ENCODE results near the gene PTPN11. TPM values are rescaled to one million over a fixed set of nuclear protein-coding genes. Genes with fewer than 3 reads are reported as not detected.

PTPN11 gene
- total RNA-seq, 2 experiments from 2014 or later = 56.2 to 123 TPM

DNA sequence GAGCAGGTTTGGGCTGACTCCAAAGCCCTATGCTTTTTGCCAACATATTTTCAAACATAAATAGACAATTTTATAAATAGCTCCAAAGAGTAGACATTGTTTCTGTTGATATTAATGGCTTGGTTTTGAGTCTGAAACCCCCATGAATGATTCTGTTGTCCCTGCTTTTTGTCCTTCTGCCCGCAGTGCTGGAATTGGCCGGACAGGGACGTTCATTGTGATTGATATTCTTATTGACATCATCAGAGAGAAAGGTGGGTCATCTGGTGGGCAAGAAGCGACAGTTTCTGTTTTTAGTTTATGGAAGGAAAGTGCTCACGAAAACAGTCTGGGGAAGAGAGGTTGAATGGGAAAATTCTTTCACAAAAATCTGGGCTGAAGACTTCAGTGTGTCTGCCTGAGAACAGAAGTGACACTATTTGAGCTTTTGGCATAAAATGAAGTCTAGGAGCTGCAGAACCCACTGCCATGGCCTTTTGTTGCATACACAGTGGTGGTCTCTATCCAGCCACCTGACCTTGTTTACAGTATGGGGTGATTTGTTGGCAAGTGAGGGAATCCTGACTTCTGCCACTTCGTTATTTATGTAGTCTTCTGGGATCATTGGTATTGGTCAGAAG lies 69.6 kb downstream of the PTPN11 start:
- H2AFZ ChIP-seq (ENCODE audit: low read length) = no peak overlapping the region
- no peak for DNase-seq (ENCODE audit: low spot score)
- H4K20me1 ChIP-seq (ENCODE audit: insufficient read depth, low read length) = no peaks in the 10 kb centered on the region
- H3K9me2 ChIP-seq (ENCODE audit: insufficient read depth, low read length) = no peaks in the 10 kb centered on the region
- CTCF ChIA-PET (ENCODE audit: unreplicated experiment) = no interaction called here
- no peaks in the 10 kb centered on the region for H3K9me3 ChIP-seq (ENCODE audit: low read length)
- no peak for TF ChIP-seq EZH2phosphoT487 (IDR thresholded peaks at IDR 0.05; ENCODE audit: borderline replicate concordance, low read depth, low read length)
- TF ChIP-seq, protein P1, sequence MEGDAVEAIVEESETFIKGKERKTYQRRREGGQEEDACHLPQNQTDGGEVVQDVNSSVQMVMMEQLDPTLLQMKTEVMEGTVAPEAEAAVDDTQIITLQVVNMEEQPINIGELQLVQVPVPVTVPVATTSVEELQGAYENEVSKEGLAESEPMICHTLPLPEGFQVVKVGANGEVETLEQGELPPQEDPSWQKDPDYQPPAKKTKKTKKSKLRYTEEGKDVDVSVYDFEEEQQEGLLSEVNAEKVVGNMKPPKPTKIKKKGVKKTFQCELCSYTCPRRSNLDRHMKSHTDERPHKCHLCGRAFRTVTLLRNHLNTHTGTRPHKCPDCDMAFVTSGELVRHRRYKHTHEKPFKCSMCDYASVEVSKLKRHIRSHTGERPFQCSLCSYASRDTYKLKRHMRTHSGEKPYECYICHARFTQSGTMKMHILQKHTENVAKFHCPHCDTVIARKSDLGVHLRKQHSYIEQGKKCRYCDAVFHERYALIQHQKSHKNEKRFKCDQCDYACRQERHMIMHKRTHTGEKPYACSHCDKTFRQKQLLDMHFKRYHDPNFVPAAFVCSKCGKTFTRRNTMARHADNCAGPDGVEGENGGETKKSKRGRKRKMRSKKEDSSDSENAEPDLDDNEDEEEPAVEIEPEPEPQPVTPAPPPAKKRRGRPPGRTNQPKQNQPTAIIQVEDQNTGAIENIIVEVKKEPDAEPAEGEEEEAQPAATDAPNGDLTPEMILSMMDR (conservative IDR thresholded peaks at IDR 0.05; ENCODE audit: low read length) = no peak
- POLR2A ChIA-PET = no interaction called here
- H3K79me2 ChIP-seq (ENCODE audit: insufficient read depth, low read depth, low read length) = no peaks in the 10 kb centered on the region
- peaks cover 96% of the 10 kb centered on the region for H3K36me3 ChIP-seq (ENCODE audit: insufficient read depth, low read length)
- BruUV-seq (replicated peaks) = no TSS peak
- intact Hi-C loops (cut with micrococcal nuclease; ENCODE audit: unreplicated experiment) = no loop called here
- H3K27ac ChIP-seq (ENCODE audit: low read depth, low read length, poor library complexity, severe bottlenecking) = no peak overlapping the region
- no peaks in the 10 kb centered on the region for H3K4me1 ChIP-seq (ENCODE audit: insufficient read depth, low read length, poor library complexity, severe bottlenecking)
- H3K4me2 ChIP-seq (ENCODE audit: low read length) = no peak overlapping the region
- no peak overlapping the region for H3K4me3 ChIP-seq (ENCODE audit: low read depth, low read length, poor library complexity, severe bottlenecking)

DNA sequence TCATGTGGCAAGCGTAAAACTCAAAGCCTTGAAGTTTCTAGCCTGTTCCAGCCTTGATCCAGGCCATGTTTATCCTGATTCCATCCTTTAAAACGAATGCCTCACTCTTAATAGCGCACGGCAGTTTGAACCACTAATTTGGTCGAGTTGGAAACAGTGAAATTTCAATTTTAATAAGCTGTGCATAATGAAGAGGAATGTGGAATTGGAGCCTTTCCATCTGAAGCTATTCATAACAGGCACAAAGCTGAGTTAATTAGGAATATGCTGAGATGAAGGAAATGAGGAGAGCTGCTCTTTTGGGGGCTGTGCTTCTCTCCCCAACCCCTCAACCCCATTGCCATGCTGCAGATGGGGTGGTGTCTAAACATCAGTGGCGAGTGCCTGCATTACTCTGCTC lies 70.7 kb downstream of the PTPN11 start:
- peaks cover 96% of the 10 kb centered on the region for H3K36me3 ChIP-seq (ENCODE audit: insufficient read depth, low read length)
- TF ChIP-seq EZH2phosphoT487 (IDR thresholded peaks at IDR 0.05; ENCODE audit: borderline replicate concordance, low read depth, low read length) = no peak
- TF ChIP-seq, protein P1 (conservative IDR thresholded peaks at IDR 0.05; ENCODE audit: low read length) = no peak
- ChIA-PET POLR2A (interaction anchor here (1.2 kb wide), 1 partner anchor 11 kb away, joined by 4 read pairs; no protein-coding TSS in a partner anchor), CTCF (ENCODE audit: unreplicated experiment) (no interaction called here)
- H3K79me2 ChIP-seq (ENCODE audit: insufficient read depth, low read depth, low read length) = no peaks in the 10 kb centered on the region
- DNase-seq (ENCODE audit: low spot score) = no peak
- H3K27ac ChIP-seq (ENCODE audit: low read depth, low read length, poor library complexity, severe bottlenecking) = no peak overlapping the region
- H4K20me1 ChIP-seq (ENCODE audit: insufficient read depth, low read length) = no peaks in the 10 kb centered on the region
- H3K9me3 ChIP-seq (ENCODE audit: low read length) = no peaks in the 10 kb centered on the region
- no peak overlapping the region for H3K4me2 ChIP-seq (ENCODE audit: low read length)
- BruUV-seq (replicated peaks) = no TSS peak
- intact Hi-C loops (cut with micrococcal nuclease; ENCODE audit: unreplicated experiment) = no loop called here
- H3K4me3 ChIP-seq (ENCODE audit: low read depth, low read length, poor library complexity, severe bottlenecking) = no peak overlapping the region
- H3K9me2 ChIP-seq (ENCODE audit: insufficient read depth, low read length) = no peaks in the 10 kb centered on the region
- H3K4me1 ChIP-seq (ENCODE audit: insufficient read depth, low read length, poor library complexity, severe bottlenecking) = no peaks in the 10 kb centered on the region
- H2AFZ ChIP-seq (ENCODE audit: low read length) = no peak overlapping the region

DNA sequence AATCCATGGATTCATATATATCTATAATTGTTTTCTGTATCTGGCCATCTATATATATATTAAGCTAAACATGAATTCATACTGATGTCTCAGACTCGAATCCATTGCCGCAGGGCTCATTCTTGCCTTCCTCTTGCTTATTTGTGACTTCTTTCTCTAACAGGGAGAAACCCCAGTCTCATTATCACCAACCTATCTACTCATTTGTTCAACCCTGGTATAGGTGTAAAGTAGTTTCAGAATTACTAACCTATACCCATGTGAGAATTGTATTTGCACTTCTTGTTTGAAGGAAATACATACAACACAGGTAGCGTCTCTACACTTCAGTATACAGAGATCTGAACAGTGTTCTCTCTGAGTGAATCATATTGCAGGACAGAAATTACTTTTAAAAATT lies 77.7 kb downstream of the PTPN11 start:
- Histone ChIP-seq H4K20me1 (ENCODE audit: insufficient read depth, low read length) (no peaks in the 10 kb centered on the region), H3K36me3 (ENCODE audit: insufficient read depth, low read length) (peaks cover 73% of the 10 kb centered on the region), H3K4me2 (ENCODE audit: low read length) (no peak overlapping the region), H3K4me1 (ENCODE audit: insufficient read depth, low read length, poor library complexity, severe bottlenecking) (no peaks in the 10 kb centered on the region), H3K9me2 (ENCODE audit: insufficient read depth, low read length) (no peaks in the 10 kb centered on the region), H3K9me3 (ENCODE audit: low read length) (no peaks in the 10 kb centered on the region), H2AFZ (ENCODE audit: low read length) (no peak overlapping the region), H3K79me2 (ENCODE audit: insufficient read depth, low read depth, low read length) (no peaks in the 10 kb centered on the region), H3K4me3 (ENCODE audit: low read depth, low read length, poor library complexity, severe bottlenecking) (no peak overlapping the region), H3K27ac (ENCODE audit: low read depth, low read length, poor library complexity, severe bottlenecking) (no peak overlapping the region)
- DNase-seq (ENCODE audit: low spot score) = no peak
- ChIA-PET CTCF (ENCODE audit: unreplicated experiment) (no interaction called here), POLR2A (no interaction called here)
- no TSS peak for BruUV-seq (replicated peaks)
- intact Hi-C loops (cut with micrococcal nuclease; ENCODE audit: unreplicated experiment) = no loop called here
- TF ChIP-seq EZH2phosphoT487 (IDR thresholded peaks at IDR 0.05; ENCODE audit: borderline replicate concordance, low read depth, low read length) = no peak
